A549 (cell line): ENCODE measurements around the gene SDC3. TPM values are rescaled to one million over a fixed set of nuclear protein-coding genes. Genes with fewer than 3 reads are reported as not detected.

Experiments
- ATAC-seq, 2 experiments: fragments of 200-7000 bp in 1 of 2; fragments of >200 bp in 1 of 2; cut with Nextera tagmentation in 1 of 2; cut with Tn5 transposase in 1 of 2; 3 replicates each; pipeline versions ENCODE4 v1.8.0 to v1.9.1; 2018 to 2020; ENCODE audit warnings: mild to moderate bottlenecking in 1 of 2, moderate library complexity in 1 of 2
- CTCF ChIA-PET: fragments of 300-600 bp; sonication (Branson Sonifier 250); formaldehyde crosslinking; extraction: SDS; loops from one replicate; lab custom pipeline; 2021; ENCODE audit warnings: antibody characterized with exemption, inconsistent platforms; lab: Yijun Ruan, JAX
- POLR2A ChIA-PET: fragments of 350-600 bp; formaldehyde crosslinking; extraction: SDS; loops from one replicate; lab custom pipeline; 2021; ENCODE audit warnings: antibody characterized with exemption, inconsistent platforms; lab: Yijun Ruan, JAX
- DNase-seq, 2 experiments: peaks; one replicate each; pipeline versions ENCODE4 v3.0.0 to v3.0.0-alpha.2; 2011 to 2016; ENCODE audit warnings: low read depth in 1 of 2, low spot score in 1 of 2
- FAIRE-seq: peaks from 2 replicates; lab custom pipeline; 2011; peaks lifted over from hg19 to GRCh38; lab: Jason Lieb, UNC
- H3K27ac ChIP-seq, 2 experiments: fragments of >200 bp; sonication (Bioruptor Twin); formaldehyde crosslinking; 3 replicates each; pipeline ENCODE4 v1.5.1; 2016 to 2017
- H3K4me1 ChIP-seq: fragments of >200 bp; sonication (Bioruptor Twin); formaldehyde crosslinking; 3 replicates; pipeline ENCODE4 v1.6.1; 2016
- H3K4me2 ChIP-seq: fragments of >200 bp; sonication (Bioruptor Twin); formaldehyde crosslinking; 3 replicates; pipeline ENCODE4 v1.6.1; 2016
- H3K4me3 ChIP-seq: fragments of >200 bp; sonication (Bioruptor Twin); formaldehyde crosslinking; 3 replicates; pipeline ENCODE4 v1.5.1; 2016
- H3K9me3 ChIP-seq: fragments of >200 bp; sonication (Bioruptor Twin); formaldehyde crosslinking; 3 replicates; pipeline ENCODE4 v1.6.1; 2016
- ATOH8 ChIP-seq: fragments of 250-450 bp; sonication (Bioruptor Pico); IDR thresholded peaks from 2 replicates; pipeline ENCODE4 v1.5.0; 2020; ENCODE audit warnings: low read depth, mild to moderate bottlenecking, moderate library complexity
- BHLHE40 ChIP-seq: IDR thresholded peaks from 2 replicates; pipeline ENCODE4 v1.6.1; 2012; ENCODE audit warnings: low read depth, low read length, inconsistent platforms
- CBX8 ChIP-seq: fragments of 200-600 bp; sonication (generic); IDR thresholded peaks from 2 replicates; pipeline ENCODE4 v1.6.1; 2016
- CEBPB ChIP-seq, 2 experiments: fragments of >200 bp in 1 of 2; sonication (Bioruptor Twin) in 1 of 2; formaldehyde crosslinking in 1 of 2; IDR thresholded peaks; 2 replicates each; pipeline ENCODE4 v1.6.1; 2012 to 2016
- EHMT2 ChIP-seq: fragments of 200-600 bp; sonication (generic); IDR thresholded peaks from 2 replicates; pipeline ENCODE4 v1.6.1; 2016; ENCODE audit warnings: antibody characterized with exemption, low read depth, mild to moderate bottlenecking, moderate library complexity
- FOXS1 ChIP-seq: fragments of 250-450 bp; sonication (Bioruptor Pico); IDR thresholded peaks from 2 replicates; pipeline ENCODE4 v1.5.0; 2020; ENCODE audit warnings: mild to moderate bottlenecking, moderate library complexity
- GATA3 ChIP-seq: IDR thresholded peaks from 2 replicates; pipeline ENCODE4 v1.6.1; 2012; ENCODE audit warnings: borderline replicate concordance
- HMGXB4 ChIP-seq: fragments of 250-450 bp; sonication (Bioruptor Pico); IDR thresholded peaks from 2 replicates; pipeline ENCODE4 v1.5.0; 2021; ENCODE audit warnings: mild to moderate bottlenecking, moderate library complexity, borderline replicate concordance
- PHF8 ChIP-seq: fragments of 200-600 bp; sonication (generic); IDR thresholded peaks from 2 replicates; pipeline ENCODE4 v1.6.1; 2016; ENCODE audit warnings: low read depth, mild to moderate bottlenecking, antibody characterized with exemption, moderate library complexity, borderline replicate concordance
- POLR2A ChIP-seq: IDR thresholded peaks from 2 replicates; pipeline ENCODE4 v1.6.1; 2012; ENCODE audit warnings: mild to moderate bottlenecking, low read length
- RARB ChIP-seq: fragments of 250-450 bp; sonication (Bioruptor Pico); IDR thresholded peaks from 2 replicates; pipeline ENCODE4 v1.8.0; 2021; ENCODE audit warnings: mild to moderate bottlenecking, moderate library complexity
- RCOR1 ChIP-seq: fragments of 150-350 bp; IDR thresholded peaks from 2 replicates; pipeline ENCODE4 v1.6.1; 2014; ENCODE audit warnings: antibody characterized with exemption, low read length, low read depth
- RFX5 ChIP-seq: fragments of 450-650 bp; IDR thresholded peaks from 2 replicates; pipeline ENCODE4 v1.7.1; 2014; ENCODE audit warnings: antibody characterized with exemption, mild to moderate bottlenecking, moderate library complexity
- TFCP2L1 ChIP-seq: fragments of 250-450 bp; sonication (Bioruptor Pico); IDR thresholded peaks from 2 replicates; pipeline ENCODE4 v1.5.0; 2021; ENCODE audit warnings: mild to moderate bottlenecking
- ZFP36 ChIP-seq: fragments of 450-650 bp; IDR thresholded peaks from 2 replicates; pipeline ENCODE4 v1.6.1; 2014; ENCODE audit warnings: borderline replicate concordance; ENCODE audit not compliant: partially characterized antibody
- WGBS: methylation state at CpG from one replicate; pipeline ENCODE4 v1.1.6; 2017; ENCODE audit errors: missing lambda C conversion rate; 5-methylcytosine and 5-hydroxymethylcytosine counted together
- polyA plus RNA-seq, 4 experiments: library from polyadenylated mRNA; depleted of rRNA in 3 of 4; stranded (reverse); fragments of >200 nt; fragmentation: RNase III in 1 of 4; extraction: RNeasy Plus Mini Kit Qiagen cat#74134 plus additional on column Dnase treatment in 1 of 4; gene quantifications; 2 replicates in 3 of 4; 3 replicates in 1 of 4; pipeline ENCODE4 v1.2.3, GENCODE V29; 2011 to 2017

The SDC3 gene
- polyA plus RNA-seq, 2 of the 4 experiments (the other 2 are of a cell fraction), result 2.0 to 8.9 TPM

GRCh38 chr1:30875197-30875596 lies 33.4 kb downstream of the SDC3 start (continued):
- no peak for TF ChIP-seq ZFP36
- no peak for TF ChIP-seq ATOH8 (CRISPR knock-in tag)
- TF ChIP-seq BHLHE40, result no peak
- TF ChIP-seq, all 56 proteins: peak for 0

- TF ChIP-seq FOXS1 (CRISPR knock-in tag) (no peak), POLR2A (no peak), CEBPB (IDR thresholded peaks at IDR 0.05) (no peak), TFCP2L1 (CRISPR knock-in tag) (no peak), PHF8 (no peak), RCOR1 (no peak), RFX5 (no peak)
- Histone ChIP-seq H3K4me3 (no peak overlapping the region), H3K4me1 (no peaks in the 10 kb centered on the region), H3K4me2 (no peak overlapping the region), H3K9me3 (no peaks in the 10 kb centered on the region), H3K27ac (no peak overlapping the region)
- no peak for DNase-seq
- ChIA-PET POLR2A (no interaction called here), CTCF (interaction anchor here (0.6 to 2.5 kb wide), 4 partner anchors 17 to 1822 kb away, joined by 3 to 13 read pairs (median 5); no protein-coding TSS in a partner anchor)
- 70% methylated on average over 1 of the region's 11 CpGs for WGBS
- ATAC-seq, result no peak
- no peak for FAIRE-seq
Observed at GRCh38 chr1:30874176-30874575, 34.4 kb downstream of the SDC3 start.

- no peak overlapping the region for H3K4me2 ChIP-seq
- no peak for FAIRE-seq
- no peak for DNase-seq
- ChIA-PET CTCF (interaction anchor here (1.5 to 2.5 kb wide), 2 partner anchors 20 to 71 kb away, joined by 3 to 13 read pairs; no protein-coding TSS in a partner anchor), POLR2A (no interaction called here)
- H3K4me1 ChIP-seq, result no peaks in the 10 kb centered on the region
- no peaks in the 10 kb centered on the region for H3K9me3 ChIP-seq
- no peak overlapping the region for H3K27ac ChIP-seq
- no peak overlapping the region for H3K4me3 ChIP-seq
- no peak for TF ChIP-seq GATA3
- TF ChIP-seq CBX8, result no peak
- TF ChIP-seq EHMT2, result no peak
- TF ChIP-seq RARB (CRISPR knock-in tag), result no peak
- TF ChIP-seq, all 56 proteins: peak for 0
- ATAC-seq, result no peak
- no CpG with 5 or more reads among the region's 4 CpGs for WGBS
Observed at GRCh38 chr1:30872948-30873263, 35.7 kb downstream of the SDC3 start.

- Histone ChIP-seq H3K4me3 (no peak overlapping the region), H3K9me3 (no peaks in the 10 kb centered on the region), H3K4me1 (no peaks in the 10 kb centered on the region), H3K4me2 (no peak overlapping the region), H3K27ac (no peak overlapping the region)
- FAIRE-seq (no peak), ATAC-seq (peak in 1 of 2 experiments; percentile 62; a peak in 1 of 6 replicates), DNase-seq (peak in 1 of 2 experiments; percentile 10)
- ChIA-PET CTCF (interaction anchor here (1.5 to 2.5 kb wide), 2 partner anchors 20 to 71 kb away, joined by 3 to 13 read pairs; no protein-coding TSS in a partner anchor), POLR2A (no interaction called here)
- WGBS, result 93% methylated on average over 8 of the region's 9 CpGs
- TF ChIP-seq HMGXB4, result no peak
Observed at GRCh38 chr1:30872033-30872947, 36.3 kb downstream of the SDC3 start.
